Upper lobe of left lung (tissue), 6 donors: ENCODE measurements around the gene MRPS24. TPM values are rescaled to one million over a fixed set of nuclear protein-coding genes. Genes with fewer than 3 reads are reported as not detected.
A peak's percentile ranks its signal among the peaks of the same experiment; 100 is the strongest.

Source experiments
- ATAC-seq, 2 donors: fragments of 200-7000 bp; cut with Tn5 transposase; one replicate each; pipeline ENCODE4 v1.9.1; 2022; ENCODE audit warnings: mild to moderate bottlenecking in 2 of 2, moderate library complexity in 2 of 2; ENCODE audit not compliant: low FRiP score in 2 of 2
- DNase-seq, 2 donors: peaks; one replicate each; pipeline ENCODE4 v3.0.0-alpha.2; 2019 to 2020
- H3K27ac ChIP-seq, 4 donors: fragments of 200-600 bp; sonication (generic); one replicate each; pipeline ENCODE4 v1.5.1; 2016 to 2019
- H3K27me3 ChIP-seq, 4 donors: fragments of 200-600 bp; sonication (generic); one replicate each; pipeline ENCODE4 v1.5.1; 2017 to 2019
- H3K36me3 ChIP-seq, 4 donors: fragments of 200-600 bp; sonication (generic); one replicate each; pipeline ENCODE4 v1.5.1; 2016 to 2019
- H3K4me1 ChIP-seq, 4 donors: fragments of 200-600 bp; sonication (generic); one replicate each; pipeline ENCODE4 v1.5.1; 2018 to 2019
- H3K4me3 ChIP-seq, 4 donors: fragments of 200-600 bp; sonication (generic); one replicate each; pipeline ENCODE4 v1.5.1; 2017 to 2019; ENCODE audit warnings: mild to moderate bottlenecking in 2 of 4, moderate library complexity in 1 of 4
- H3K9me3 ChIP-seq, 4 donors: fragments of 200-600 bp; sonication (generic); one replicate each; pipeline ENCODE4 v1.5.1; 2018 to 2019
- EP300 ChIP-seq, 4 donors: sonication (generic); formaldehyde crosslinking; IDR thresholded peaks; one replicate each; pipeline ENCODE4 v1.5.1; 2017; ENCODE audit warnings: antibody characterized with exemption in 4 of 4, control low read depth in 2 of 4
- POLR2A ChIP-seq, 4 donors: fragments of 450-650 bp; IDR thresholded peaks; one replicate each; pipeline ENCODE4 v1.5.1; 2016 to 2017; ENCODE audit warnings: antibody characterized with exemption in 4 of 4, mild to moderate bottlenecking in 2 of 4
- POLR2AphosphoS5 ChIP-seq, 2 donors: sonication (generic); formaldehyde crosslinking; IDR thresholded peaks; one replicate each; pipeline ENCODE4 v1.5.1; 2017; ENCODE audit warnings: antibody characterized with exemption in 2 of 2
- WGBS, 2 donors: methylation state at CpG; one replicate each; pipeline ENCODE4 v1.1.5; 2017 to 2018; 5-methylcytosine and 5-hydroxymethylcytosine counted together
- total RNA-seq, 6 donors: library from RNA; depleted of rRNA in 4 of 6; stranded (reverse); fragments of >200 nt in 4 of 6; gene quantifications; one replicate each; pipeline versions ENCODE4 v1.1.0 to v1.2.1, GENCODE V29; 2016 to 2021
- TF ChIP-seq, protein P1 (sequence below), 6 experiments: fragments of 450-650 bp in 4 of 6; fragments of 200-600 bp in 2 of 6; sonication (generic) in 2 of 6; IDR thresholded peaks; one replicate each; pipeline ENCODE4 v1.5.1; 2016 to 2019; ENCODE audit warnings: antibody characterized with exemption in 6 of 6
- donor health status: DM: no; HTN: no; CAD: no; lungs with moderate emphysema.
- donor health status: DM: no; HTN: yes; CAD: no; lungs with severe emphysema.

Gene MRPS24
- total RNA-seq, 6 donors from 2014 or later: 28.7 to 80.0 (median 53.6) TPM

DNA sequence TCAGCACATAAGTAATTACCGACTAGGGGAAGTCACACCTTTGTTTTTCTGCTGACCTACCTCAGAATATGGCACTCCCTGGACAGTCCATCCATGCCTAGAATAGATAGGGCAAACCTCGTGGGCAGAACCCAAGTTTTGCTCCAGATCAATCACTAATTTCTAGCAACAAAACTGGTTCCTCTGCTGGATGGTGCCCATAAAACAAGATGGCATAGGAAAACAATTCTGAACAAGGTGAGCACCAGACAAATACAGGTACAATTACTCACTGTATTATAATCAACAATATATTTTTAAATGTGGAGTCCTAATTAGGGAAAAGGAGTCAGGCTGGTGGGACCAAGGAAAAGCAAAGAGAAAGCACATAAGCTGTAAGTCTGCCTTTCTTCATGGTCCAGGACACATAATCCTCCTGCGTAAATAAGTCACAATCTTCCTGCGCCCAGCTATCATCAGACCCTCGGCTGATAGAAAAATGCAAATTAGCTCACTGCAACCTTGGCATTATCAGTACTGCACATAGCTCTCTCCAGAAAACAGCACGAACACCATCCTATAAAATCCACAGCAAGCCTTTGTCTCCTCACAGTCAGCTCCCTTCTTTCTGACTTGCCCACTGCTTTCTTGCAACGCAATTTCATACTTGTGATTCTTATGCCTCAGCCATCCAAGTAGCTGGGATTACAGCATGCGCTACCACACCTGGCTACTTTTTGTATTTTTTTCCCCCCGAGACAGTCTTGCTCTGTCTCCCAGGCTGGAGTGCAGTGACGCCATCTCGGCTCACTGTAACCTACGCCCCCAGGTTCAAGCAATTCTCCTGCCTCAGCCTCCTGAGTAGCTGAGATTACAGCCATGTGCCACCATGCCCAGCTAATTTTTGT lies 22.0 kb upstream of the MRPS24 start:
- H3K4me3 ChIP-seq: no peak overlapping the region
- ATAC-seq (no peak), DNase-seq (no peak)
- peaks cover 0 to 9% (median 5%) of the 10 kb centered on the region in 4 donors for H3K36me3 ChIP-seq
- H3K4me1 ChIP-seq: peaks cover 0 to 10% (median 7%) of the 10 kb centered on the region in 4 donors
- TF ChIP-seq EP300 (IDR thresholded peaks at IDR 0.05) (no peak), POLR2AphosphoS5 (IDR thresholded peaks at IDR 0.05) (no peak), POLR2A (IDR thresholded peaks at IDR 0.05) (no peak)
- TF ChIP-seq, protein P1, sequence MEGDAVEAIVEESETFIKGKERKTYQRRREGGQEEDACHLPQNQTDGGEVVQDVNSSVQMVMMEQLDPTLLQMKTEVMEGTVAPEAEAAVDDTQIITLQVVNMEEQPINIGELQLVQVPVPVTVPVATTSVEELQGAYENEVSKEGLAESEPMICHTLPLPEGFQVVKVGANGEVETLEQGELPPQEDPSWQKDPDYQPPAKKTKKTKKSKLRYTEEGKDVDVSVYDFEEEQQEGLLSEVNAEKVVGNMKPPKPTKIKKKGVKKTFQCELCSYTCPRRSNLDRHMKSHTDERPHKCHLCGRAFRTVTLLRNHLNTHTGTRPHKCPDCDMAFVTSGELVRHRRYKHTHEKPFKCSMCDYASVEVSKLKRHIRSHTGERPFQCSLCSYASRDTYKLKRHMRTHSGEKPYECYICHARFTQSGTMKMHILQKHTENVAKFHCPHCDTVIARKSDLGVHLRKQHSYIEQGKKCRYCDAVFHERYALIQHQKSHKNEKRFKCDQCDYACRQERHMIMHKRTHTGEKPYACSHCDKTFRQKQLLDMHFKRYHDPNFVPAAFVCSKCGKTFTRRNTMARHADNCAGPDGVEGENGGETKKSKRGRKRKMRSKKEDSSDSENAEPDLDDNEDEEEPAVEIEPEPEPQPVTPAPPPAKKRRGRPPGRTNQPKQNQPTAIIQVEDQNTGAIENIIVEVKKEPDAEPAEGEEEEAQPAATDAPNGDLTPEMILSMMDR (IDR thresholded peaks at IDR 0.05): no peak
- H3K27me3 ChIP-seq: no peaks in the 10 kb centered on the region
- no peak overlapping the region for H3K27ac ChIP-seq
- H3K9me3 ChIP-seq: no peaks in the 10 kb centered on the region
- WGBS, 2 donors: 90 to 92% methylated on average over 12 of the region's 12 CpGs

DNA sequence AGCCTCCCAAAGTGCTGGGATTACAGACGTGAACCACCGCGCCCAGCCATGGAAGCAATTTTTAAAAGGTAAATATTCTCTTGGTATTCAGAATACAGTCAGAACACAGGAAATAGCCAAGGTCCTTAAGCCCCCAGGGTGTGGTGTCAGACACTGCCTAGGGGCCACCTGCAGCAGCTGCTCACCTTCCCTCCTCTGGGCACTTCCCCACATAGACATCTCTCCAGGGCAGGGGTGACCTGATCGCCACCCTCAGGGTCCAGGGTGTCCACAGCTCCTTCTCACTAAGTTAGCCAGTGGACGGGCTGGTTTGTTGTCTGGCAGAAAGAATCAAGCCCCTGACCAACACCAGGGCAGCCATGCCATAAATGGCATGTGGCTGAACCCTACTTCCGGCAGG lies 21.2 kb upstream of the MRPS24 start:
- peak in 1 of 2 donors; percentile 59 for ATAC-seq
- WGBS, 2 donors: 93 to 95% methylated on average over 6 of the region's 6 CpGs

DNA sequence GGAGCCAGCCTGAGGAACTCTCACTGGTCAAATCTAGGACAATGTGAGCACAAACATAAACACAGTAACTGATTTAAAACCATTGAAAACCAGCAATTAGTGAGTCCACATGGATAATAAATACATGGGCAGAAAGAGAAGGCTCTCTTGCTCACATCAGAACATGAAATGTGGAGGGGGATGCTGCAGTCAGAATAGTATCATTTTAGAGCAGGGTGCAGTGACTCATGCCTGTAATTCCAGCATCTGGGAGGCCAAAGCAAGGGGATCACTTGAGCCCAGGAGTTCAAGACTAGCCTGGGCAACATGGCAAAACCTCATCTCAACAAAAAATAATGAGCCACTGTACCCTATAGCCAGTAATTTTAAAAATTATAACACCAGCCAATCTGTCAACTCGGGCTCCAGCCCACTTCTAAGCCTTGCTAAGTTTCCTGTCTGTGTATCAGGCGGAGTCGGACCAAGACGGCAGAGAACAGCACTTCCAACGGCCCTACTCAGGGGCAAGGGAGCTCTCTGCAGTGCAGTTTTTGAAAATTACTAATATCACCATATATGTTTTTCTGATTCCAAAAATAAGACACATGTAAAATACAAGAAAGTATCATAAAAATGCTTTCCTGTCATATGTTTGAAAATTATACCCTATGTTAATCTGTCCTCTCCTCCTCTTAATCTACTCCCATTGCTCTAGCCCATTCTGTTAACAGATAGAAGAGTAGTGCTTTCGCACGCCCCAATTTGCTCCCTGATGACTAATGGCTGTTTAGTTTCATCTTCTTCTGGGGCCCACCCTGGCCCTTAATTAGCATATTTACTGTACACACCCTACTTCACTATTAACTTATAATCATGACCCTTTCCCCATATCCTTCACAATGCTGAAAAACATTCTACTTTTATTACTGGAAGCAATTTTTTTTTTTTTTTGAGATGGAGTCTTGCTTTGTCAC lies 20.0 kb upstream of the MRPS24 start:
- TF ChIP-seq POLR2AphosphoS5 (IDR thresholded peaks at IDR 0.05) (no peak), EP300 (IDR thresholded peaks at IDR 0.05) (no peak), POLR2A (IDR thresholded peaks at IDR 0.05) (no peak)
- TF ChIP-seq, protein P1 (IDR thresholded peaks at IDR 0.05): no peak
- 68 to 76% methylated on average over 7 of the region's 7 CpGs for WGBS, 2 donors
- no peak overlapping the region for H3K27ac ChIP-seq
- H3K27me3 ChIP-seq: no peaks in the 10 kb centered on the region
- ATAC-seq (peak in 1 of 2 donors; percentile 48), DNase-seq (no peak)
- H3K4me3 ChIP-seq: no peak overlapping the region
- no peaks in the 10 kb centered on the region for H3K9me3 ChIP-seq
- peaks cover 0 to 10% (median 7%) of the 10 kb centered on the region in 4 donors for H3K4me1 ChIP-seq
- peaks cover 0 to 29% (median 18%) of the 10 kb centered on the region in 4 donors for H3K36me3 ChIP-seq

More for the DNA sequence above, 21.2 kb upstream of the MRPS24 start:
- H3K36me3 ChIP-seq: peaks cover 0 to 17% (median 13%) of the 10 kb centered on the region in 4 donors
- no peak for TF ChIP-seq POLR2A (IDR thresholded peaks at IDR 0.05)
- no peak for TF ChIP-seq EP300 (IDR thresholded peaks at IDR 0.05)
- TF ChIP-seq, protein P1 (IDR thresholded peaks at IDR 0.05): no peak
- TF ChIP-seq POLR2AphosphoS5 (IDR thresholded peaks at IDR 0.05): no peak
- peaks cover 0 to 10% (median 7%) of the 10 kb centered on the region in 4 donors for H3K4me1 ChIP-seq
- no peaks in the 10 kb centered on the region for H3K9me3 ChIP-seq
- H3K4me3 ChIP-seq: no peak overlapping the region
- no peak overlapping the region for H3K27ac ChIP-seq
- no peaks in the 10 kb centered on the region for H3K27me3 ChIP-seq
- DNase-seq: no peak

DNA sequence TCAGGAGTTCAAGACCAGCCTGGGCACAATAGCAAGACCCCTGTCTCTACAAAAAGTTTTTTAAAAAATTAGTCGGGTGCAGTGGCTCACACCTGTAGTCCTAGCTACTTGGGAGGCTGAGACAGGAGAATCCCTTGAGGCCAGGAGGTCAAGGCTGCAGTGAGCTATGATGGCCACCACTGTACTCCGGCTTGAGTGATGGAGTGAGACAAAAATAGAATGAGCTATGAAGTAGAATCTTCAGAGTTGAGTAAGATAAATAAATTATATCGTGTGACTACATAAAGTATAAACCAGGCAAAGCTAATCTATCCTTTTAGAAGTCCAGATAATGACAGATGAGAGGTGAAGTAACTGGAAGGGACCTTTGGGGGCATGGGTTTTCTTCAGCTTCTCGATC lies 15.3 kb upstream of the MRPS24 start:
- Histone ChIP-seq H3K4me3 (no peak overlapping the region), H3K36me3 (peaks cover 5 to 59% (median 34%) of the 10 kb centered on the region in 4 donors), H3K27ac (no peak overlapping the region), H3K27me3 (no peaks in the 10 kb centered on the region), H3K4me1 (peaks cover 0 to 16% (median 6%) of the 10 kb centered on the region in 4 donors), H3K9me3 (no peaks in the 10 kb centered on the region)
- ATAC-seq (no peak), DNase-seq (no peak)
- 86 to 89% methylated on average over 4 of the region's 4 CpGs for WGBS, 2 donors
- TF ChIP-seq EP300 (IDR thresholded peaks at IDR 0.05) (no peak), POLR2A (IDR thresholded peaks at IDR 0.05) (no peak), POLR2AphosphoS5 (IDR thresholded peaks at IDR 0.05) (no peak)
- TF ChIP-seq, protein P1 (IDR thresholded peaks at IDR 0.05): no peak
